Measurements from ENCODE around the gene TOR1AIP2.

DNA sequence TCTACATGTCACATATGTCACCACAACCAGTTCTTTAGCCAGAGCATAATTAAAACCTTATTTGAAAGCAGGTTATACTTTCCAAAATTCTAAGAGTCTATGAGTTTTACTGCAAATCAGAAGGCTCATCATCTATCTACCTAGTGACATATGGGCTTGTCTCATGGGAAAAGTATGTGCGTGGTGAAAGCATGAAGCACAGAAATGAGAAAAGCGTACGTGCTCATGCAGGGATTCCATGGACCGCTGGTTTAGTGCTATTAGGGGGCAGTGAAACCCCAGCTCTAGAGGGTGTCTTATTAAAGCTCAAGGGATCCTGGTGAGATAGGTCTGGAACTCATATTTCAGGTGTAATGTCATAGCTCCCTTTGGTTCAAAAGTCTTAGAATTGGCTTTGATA lies 84.3 kb downstream of the TOR1AIP2 start:
- no peak for TF ChIP-seq ZC3H10 (CRISPR knock-in tag; IDR thresholded peaks at IDR 0.05)
- TF ChIP-seq, protein P1, sequence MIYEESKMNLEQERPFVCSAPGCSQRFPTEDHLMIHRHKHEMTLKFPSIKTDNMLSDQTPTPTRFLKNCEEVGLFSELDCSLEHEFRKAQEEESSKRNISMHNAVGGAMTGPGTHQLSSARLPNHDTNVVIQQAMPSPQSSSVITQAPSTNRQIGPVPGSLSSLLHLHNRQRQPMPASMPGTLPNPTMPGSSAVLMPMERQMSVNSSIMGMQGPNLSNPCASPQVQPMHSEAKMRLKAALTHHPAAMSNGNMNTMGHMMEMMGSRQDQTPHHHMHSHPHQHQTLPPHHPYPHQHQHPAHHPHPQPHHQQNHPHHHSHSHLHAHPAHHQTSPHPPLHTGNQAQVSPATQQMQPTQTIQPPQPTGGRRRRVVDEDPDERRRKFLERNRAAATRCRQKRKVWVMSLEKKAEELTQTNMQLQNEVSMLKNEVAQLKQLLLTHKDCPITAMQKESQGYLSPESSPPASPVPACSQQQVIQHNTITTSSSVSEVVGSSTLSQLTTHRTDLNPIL (CRISPR knock-in tag; IDR thresholded peaks at IDR 0.05; ENCODE audit: low read depth) = no peak

All from SK-N-SH treated with all-trans-retinoic acid at 6 μM for 48 hours (cell line).